OCI-LY3 (cell line): ENCODE data around the gene MED20.

Experiments used
- EZH2phosphoT487 ChIP-seq: fragments of 200-600 bp; shearing (Covaris generic); IDR thresholded peaks from 2 replicates; pipeline ENCODE4 v1.6.1; 2018; ENCODE audit warnings: antibody characterized with exemption, mixed run types, low read depth
- TF ChIP-seq, protein P1 (sequence below): fragments of 200-600, 300-600 bp; sonication (generic); IDR thresholded peaks from 2 replicates; pipeline ENCODE4 v1.5.1; 2014; ENCODE audit warnings: antibody characterized with exemption, low read length, low read depth

- TF ChIP-seq, protein P1, sequence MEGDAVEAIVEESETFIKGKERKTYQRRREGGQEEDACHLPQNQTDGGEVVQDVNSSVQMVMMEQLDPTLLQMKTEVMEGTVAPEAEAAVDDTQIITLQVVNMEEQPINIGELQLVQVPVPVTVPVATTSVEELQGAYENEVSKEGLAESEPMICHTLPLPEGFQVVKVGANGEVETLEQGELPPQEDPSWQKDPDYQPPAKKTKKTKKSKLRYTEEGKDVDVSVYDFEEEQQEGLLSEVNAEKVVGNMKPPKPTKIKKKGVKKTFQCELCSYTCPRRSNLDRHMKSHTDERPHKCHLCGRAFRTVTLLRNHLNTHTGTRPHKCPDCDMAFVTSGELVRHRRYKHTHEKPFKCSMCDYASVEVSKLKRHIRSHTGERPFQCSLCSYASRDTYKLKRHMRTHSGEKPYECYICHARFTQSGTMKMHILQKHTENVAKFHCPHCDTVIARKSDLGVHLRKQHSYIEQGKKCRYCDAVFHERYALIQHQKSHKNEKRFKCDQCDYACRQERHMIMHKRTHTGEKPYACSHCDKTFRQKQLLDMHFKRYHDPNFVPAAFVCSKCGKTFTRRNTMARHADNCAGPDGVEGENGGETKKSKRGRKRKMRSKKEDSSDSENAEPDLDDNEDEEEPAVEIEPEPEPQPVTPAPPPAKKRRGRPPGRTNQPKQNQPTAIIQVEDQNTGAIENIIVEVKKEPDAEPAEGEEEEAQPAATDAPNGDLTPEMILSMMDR, result no peak
- no peak for TF ChIP-seq EZH2phosphoT487
Observed at GRCh38 chr6:41939848-41940758, 19.2 kb upstream of the MED20 start.
